SK-N-SH treated with all-trans-retinoic acid at 6 μM for 48 hours (cell line): ENCODE measurements around the gene CLEC17A.
"Not testable (repeated sequence)": the region's sequence is repeated elsewhere in the genome, so short reads cannot be mapped to it uniquely, and the experiment has no call there.

Source experiments
- ATAC-seq: fragments of 200-7000 bp; cut with Tn5 transposase; 3 replicates; pipeline ENCODE4 v1.9.1; 2020; ENCODE audit warnings: mild to moderate bottlenecking, moderate library complexity
- ARNTL ChIP-seq: fragments of 450-650 bp; formaldehyde crosslinking; IDR thresholded peaks from 2 replicates; pipeline ENCODE4 v1.5.0; 2020; ENCODE audit warnings: low read depth, mild to moderate bottlenecking, moderate library complexity, borderline replicate concordance
- BACH2 ChIP-seq: fragments of 250-450 bp; sonication (Bioruptor Pico); IDR thresholded peaks from 2 replicates; pipeline ENCODE4 v1.9.0; 2021; ENCODE audit warnings: mild to moderate bottlenecking, borderline replicate concordance
- CSDC2 ChIP-seq: fragments of 250-450 bp; sonication (Bioruptor Pico); IDR thresholded peaks from 2 replicates; pipeline ENCODE4 v1.5.0; 2020; ENCODE audit warnings: mild to moderate bottlenecking, moderate library complexity
- ESRRG ChIP-seq: fragments of 250-450 bp; sonication (Bioruptor Pico); IDR thresholded peaks from 2 replicates; pipeline ENCODE4 v1.6.1; 2021; ENCODE audit warnings: mild to moderate bottlenecking
- ISL1 ChIP-seq: fragments of 250-450 bp; sonication (Bioruptor Pico); IDR thresholded peaks from 2 replicates; pipeline ENCODE4 v2.1.2; 2022; ENCODE audit warnings: mild to moderate bottlenecking, moderate library complexity
- OSR1 ChIP-seq: fragments of 250-450 bp; sonication (Bioruptor Pico); IDR thresholded peaks from 2 replicates; pipeline ENCODE4 v1.8.0; 2022; ENCODE audit warnings: moderate library complexity, mild to moderate bottlenecking, inconsistent platforms
- PPARA ChIP-seq: fragments of 250-450 bp; sonication (Bioruptor Pico); IDR thresholded peaks from 2 replicates; pipeline ENCODE4 v1.5.0; 2020; ENCODE audit warnings: mild to moderate bottlenecking, borderline replicate concordance
- RARB ChIP-seq: fragments of 250-450 bp; sonication (Bioruptor Pico); IDR thresholded peaks from 2 replicates; pipeline ENCODE4 v1.8.0; 2021; ENCODE audit warnings: mild to moderate bottlenecking, moderate library complexity
- SNAI2 ChIP-seq: fragments of 250-450 bp; sonication (Bioruptor Pico); IDR thresholded peaks from 2 replicates; pipeline ENCODE4 v1.5.0; 2020; ENCODE audit warnings: mild to moderate bottlenecking, moderate library complexity
- TCF4 ChIP-seq: fragments of 250-450 bp; sonication (Bioruptor Pico); IDR thresholded peaks from 2 replicates; pipeline ENCODE4 v1.8.0; 2021; ENCODE audit warnings: mild to moderate bottlenecking, moderate library complexity, borderline replicate concordance
- TOX ChIP-seq: fragments of 250-450 bp; sonication (Bioruptor Pico); IDR thresholded peaks from 2 replicates; pipeline ENCODE4 v1.8.0; 2021; ENCODE audit warnings: mild to moderate bottlenecking, moderate library complexity, borderline replicate concordance
- ZFP3 ChIP-seq: fragments of 250-450 bp; sonication (Bioruptor Pico); IDR thresholded peaks from 2 replicates; pipeline ENCODE4 v1.5.0; 2020; ENCODE audit warnings: mild to moderate bottlenecking, moderate library complexity
- ZNF565 ChIP-seq: fragments of 450-650 bp; formaldehyde crosslinking; conservative IDR thresholded peaks from 2 replicates; pipeline ENCODE4 v1.5.0; 2020; ENCODE audit warnings: low read depth, mild to moderate bottlenecking, moderate library complexity
- ZNF8 ChIP-seq: fragments of 450-650 bp; formaldehyde crosslinking; IDR thresholded peaks from 2 replicates; pipeline ENCODE4 v1.5.0; 2020; ENCODE audit warnings: mild to moderate bottlenecking, moderate library complexity
- TF ChIP-seq, protein P1 (sequence below): fragments of 250-450 bp; sonication (Bioruptor Pico); IDR thresholded peaks from 2 replicates; pipeline ENCODE4 v1.8.0; 2021; ENCODE audit warnings: low read depth, mild to moderate bottlenecking, moderate library complexity, borderline replicate concordance
- TF ChIP-seq, protein P2 (sequence below): fragments of 250-450 bp; sonication (Bioruptor Pico); IDR thresholded peaks from 2 replicates; pipeline ENCODE4 v1.8.0; 2020; ENCODE audit warnings: mild to moderate bottlenecking, moderate library complexity, borderline replicate concordance
- TF ChIP-seq, protein P3 (sequence below): fragments of 250-450 bp; sonication (Bioruptor Pico); IDR thresholded peaks from 2 replicates; pipeline ENCODE4 v1.5.1; 2021; ENCODE audit warnings: mild to moderate bottlenecking, moderate library complexity
- TF ChIP-seq, protein P4 (sequence below): fragments of 250-450 bp; sonication (Bioruptor Pico); IDR thresholded peaks from 2 replicates; pipeline ENCODE4 v1.5.0; 2020; ENCODE audit warnings: mild to moderate bottlenecking, moderate library complexity
- TF ChIP-seq, protein P5 (sequence below): fragments of 250-450 bp; sonication (Bioruptor Pico); IDR thresholded peaks from 2 replicates; pipeline ENCODE4 v1.5.1; 2020; ENCODE audit warnings: low read depth, mild to moderate bottlenecking, moderate library complexity

The CLEC17A gene

DNA sequence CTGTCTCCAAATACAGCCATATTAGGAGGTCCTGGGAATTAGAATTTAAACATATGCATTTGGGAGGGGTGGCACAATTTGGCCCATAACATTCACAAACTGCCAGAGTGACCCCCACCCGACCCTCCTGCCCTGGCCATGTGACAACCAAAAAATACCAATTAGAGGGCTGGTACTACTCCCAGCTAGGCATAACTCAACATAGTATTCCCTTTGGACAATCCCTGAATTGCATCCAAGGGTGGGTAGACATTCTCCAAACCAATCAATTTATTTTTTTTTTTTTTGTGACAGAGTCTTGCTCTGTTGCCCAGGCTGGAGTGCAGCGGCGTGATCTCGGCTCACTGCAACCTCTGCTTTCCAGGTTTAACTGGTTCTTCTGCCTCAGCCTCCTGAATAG, 29.8 kb downstream of the CLEC17A start:
- TF ChIP-seq ZFP3 (CRISPR knock-in tag) = no peak
- TF ChIP-seq ARNTL (CRISPR knock-in tag) = no peak
- no peak for TF ChIP-seq TCF4
- no peak for TF ChIP-seq BACH2 (CRISPR knock-in tag)
- TF ChIP-seq, protein P1, sequence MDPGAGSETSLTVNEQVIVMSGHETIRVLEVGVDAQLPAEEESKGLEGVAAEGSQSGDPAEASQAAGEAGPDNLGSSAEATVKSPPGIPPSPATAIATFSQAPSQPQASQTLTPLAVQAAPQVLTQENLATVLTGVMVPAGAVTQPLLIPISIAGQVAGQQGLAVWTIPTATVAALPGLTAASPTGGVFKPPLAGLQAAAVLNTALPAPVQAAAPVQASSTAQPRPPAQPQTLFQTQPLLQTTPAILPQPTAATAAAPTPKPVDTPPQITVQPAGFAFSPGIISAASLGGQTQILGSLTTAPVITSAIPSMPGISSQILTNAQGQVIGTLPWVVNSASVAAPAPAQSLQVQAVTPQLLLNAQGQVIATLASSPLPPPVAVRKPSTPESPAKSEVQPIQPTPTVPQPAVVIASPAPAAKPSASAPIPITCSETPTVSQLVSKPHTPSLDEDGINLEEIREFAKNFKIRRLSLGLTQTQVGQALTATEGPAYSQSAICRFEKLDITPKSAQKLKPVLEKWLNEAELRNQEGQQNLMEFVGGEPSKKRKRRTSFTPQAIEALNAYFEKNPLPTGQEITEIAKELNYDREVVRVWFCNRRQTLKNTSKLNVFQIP (CRISPR knock-in tag) = no peak
- TF ChIP-seq TOX (CRISPR knock-in tag) = no peak
- TF ChIP-seq ZNF565 (CRISPR knock-in tag) = no peak
- TF ChIP-seq, protein P2, sequence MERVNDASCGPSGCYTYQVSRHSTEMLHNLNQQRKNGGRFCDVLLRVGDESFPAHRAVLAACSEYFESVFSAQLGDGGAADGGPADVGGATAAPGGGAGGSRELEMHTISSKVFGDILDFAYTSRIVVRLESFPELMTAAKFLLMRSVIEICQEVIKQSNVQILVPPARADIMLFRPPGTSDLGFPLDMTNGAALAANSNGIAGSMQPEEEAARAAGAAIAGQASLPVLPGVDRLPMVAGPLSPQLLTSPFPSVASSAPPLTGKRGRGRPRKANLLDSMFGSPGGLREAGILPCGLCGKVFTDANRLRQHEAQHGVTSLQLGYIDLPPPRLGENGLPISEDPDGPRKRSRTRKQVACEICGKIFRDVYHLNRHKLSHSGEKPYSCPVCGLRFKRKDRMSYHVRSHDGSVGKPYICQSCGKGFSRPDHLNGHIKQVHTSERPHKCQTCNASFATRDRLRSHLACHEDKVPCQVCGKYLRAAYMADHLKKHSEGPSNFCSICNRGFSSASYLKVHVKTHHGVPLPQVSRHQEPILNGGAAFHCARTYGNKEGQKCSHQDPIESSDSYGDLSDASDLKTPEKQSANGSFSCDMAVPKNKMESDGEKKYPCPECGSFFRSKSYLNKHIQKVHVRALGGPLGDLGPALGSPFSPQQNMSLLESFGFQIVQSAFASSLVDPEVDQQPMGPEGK (CRISPR knock-in tag) = no peak
- TF ChIP-seq, protein P3, sequence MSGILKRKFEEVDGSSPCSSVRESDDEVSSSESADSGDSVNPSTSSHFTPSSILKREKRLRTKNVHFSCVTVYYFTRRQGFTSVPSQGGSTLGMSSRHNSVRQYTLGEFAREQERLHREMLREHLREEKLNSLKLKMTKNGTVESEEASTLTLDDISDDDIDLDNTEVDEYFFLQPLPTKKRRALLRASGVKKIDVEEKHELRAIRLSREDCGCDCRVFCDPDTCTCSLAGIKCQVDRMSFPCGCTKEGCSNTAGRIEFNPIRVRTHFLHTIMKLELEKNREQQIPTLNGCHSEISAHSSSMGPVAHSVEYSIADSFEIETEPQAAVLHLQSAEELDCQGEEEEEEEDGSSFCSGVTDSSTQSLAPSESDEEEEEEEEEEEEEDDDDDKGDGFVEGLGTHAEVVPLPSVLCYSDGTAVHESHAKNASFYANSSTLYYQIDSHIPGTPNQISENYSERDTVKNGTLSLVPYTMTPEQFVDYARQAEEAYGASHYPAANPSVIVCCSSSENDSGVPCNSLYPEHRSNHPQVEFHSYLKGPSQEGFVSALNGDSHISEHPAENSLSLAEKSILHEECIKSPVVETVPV (CRISPR knock-in tag) = no peak
- no peak for TF ChIP-seq ISL1
- TF ChIP-seq, protein P4, sequence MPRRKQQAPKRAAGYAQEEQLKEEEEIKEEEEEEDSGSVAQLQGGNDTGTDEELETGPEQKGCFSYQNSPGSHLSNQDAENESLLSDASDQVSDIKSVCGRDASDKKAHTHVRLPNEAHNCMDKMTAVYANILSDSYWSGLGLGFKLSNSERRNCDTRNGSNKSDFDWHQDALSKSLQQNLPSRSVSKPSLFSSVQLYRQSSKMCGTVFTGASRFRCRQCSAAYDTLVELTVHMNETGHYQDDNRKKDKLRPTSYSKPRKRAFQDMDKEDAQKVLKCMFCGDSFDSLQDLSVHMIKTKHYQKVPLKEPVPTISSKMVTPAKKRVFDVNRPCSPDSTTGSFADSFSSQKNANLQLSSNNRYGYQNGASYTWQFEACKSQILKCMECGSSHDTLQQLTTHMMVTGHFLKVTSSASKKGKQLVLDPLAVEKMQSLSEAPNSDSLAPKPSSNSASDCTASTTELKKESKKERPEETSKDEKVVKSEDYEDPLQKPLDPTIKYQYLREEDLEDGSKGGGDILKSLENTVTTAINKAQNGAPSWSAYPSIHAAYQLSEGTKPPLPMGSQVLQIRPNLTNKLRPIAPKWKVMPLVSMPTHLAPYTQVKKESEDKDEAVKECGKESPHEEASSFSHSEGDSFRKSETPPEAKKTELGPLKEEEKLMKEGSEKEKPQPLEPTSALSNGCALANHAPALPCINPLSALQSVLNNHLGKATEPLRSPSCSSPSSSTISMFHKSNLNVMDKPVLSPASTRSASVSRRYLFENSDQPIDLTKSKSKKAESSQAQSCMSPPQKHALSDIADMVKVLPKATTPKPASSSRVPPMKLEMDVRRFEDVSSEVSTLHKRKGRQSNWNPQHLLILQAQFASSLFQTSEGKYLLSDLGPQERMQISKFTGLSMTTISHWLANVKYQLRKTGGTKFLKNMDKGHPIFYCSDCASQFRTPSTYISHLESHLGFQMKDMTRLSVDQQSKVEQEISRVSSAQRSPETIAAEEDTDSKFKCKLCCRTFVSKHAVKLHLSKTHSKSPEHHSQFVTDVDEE (CRISPR knock-in tag) = no peak
- no peak for TF ChIP-seq CSDC2 (CRISPR knock-in tag)
- no peak for TF ChIP-seq RARB
- no peak for TF ChIP-seq ZNF8 (CRISPR knock-in tag)
- TF ChIP-seq OSR1 = no peak
- TF ChIP-seq, protein P5, sequence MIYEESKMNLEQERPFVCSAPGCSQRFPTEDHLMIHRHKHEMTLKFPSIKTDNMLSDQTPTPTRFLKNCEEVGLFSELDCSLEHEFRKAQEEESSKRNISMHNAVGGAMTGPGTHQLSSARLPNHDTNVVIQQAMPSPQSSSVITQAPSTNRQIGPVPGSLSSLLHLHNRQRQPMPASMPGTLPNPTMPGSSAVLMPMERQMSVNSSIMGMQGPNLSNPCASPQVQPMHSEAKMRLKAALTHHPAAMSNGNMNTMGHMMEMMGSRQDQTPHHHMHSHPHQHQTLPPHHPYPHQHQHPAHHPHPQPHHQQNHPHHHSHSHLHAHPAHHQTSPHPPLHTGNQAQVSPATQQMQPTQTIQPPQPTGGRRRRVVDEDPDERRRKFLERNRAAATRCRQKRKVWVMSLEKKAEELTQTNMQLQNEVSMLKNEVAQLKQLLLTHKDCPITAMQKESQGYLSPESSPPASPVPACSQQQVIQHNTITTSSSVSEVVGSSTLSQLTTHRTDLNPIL (CRISPR knock-in tag) = no peak
- ATAC-seq = no peak

DNA sequence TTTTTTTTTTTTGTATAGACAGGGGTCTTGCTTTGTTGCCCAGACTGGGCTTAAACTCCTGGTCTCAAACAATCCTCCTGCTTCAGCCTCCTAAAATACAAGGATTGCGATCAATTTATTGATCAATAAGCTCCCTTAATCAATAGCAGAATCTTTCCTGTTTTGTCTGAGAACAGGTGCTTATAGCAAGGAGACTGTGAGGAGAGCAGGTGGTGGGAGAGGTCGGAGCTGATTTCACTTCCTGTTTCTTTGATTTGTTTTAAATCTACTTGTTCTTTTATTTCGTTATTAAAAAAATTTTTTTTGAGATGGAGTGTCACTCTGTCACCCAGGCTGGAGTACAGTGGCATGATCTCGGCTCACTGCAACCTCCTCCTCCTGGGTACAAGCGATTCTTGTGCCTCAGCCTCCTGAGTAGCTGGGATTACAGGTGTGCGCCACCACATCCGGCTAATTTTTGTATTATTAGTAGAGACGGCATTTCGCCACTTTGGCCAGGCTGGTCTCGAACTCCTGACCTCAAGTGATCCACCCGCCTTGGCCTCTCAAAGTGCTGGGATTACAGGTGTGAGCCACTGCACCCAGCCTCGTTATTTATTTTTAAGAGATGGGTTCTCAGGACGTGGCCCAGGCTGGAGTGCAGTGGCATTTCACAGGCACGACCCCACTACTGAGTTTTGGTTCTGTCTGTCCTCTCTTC, 30.7 kb downstream of the CLEC17A start:
- not testable (repeated sequence) for ATAC-seq

DNA sequence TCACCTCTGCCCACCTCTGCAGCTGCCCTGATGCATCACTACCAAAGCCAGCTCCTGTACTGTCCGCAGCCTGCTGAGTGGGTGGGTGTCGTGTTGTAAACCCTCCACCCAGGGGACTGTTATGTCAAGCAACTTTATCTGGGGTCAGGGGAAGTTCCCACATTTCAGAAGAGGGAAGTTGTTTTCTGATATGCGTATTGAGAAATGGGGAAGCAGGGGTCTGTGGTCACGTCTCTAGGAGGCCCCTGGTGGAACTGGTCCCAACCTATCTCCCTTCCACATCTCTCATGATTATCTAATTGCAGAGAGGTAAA, 31.2 kb downstream of the CLEC17A start:
- no peak for ATAC-seq
- TF ChIP-seq, protein P4 (CRISPR knock-in tag) = no peak
- TF ChIP-seq ARNTL (CRISPR knock-in tag) (no peak), PPARA (no peak), CSDC2 (CRISPR knock-in tag) (no peak), ZNF565 (CRISPR knock-in tag) (no peak), OSR1 (no peak), ZFP3 (CRISPR knock-in tag) (no peak), ESRRG (CRISPR knock-in tag) (no peak), SNAI2 (CRISPR knock-in tag) (no peak), TCF4 (no peak)
- TF ChIP-seq, protein P5 (CRISPR knock-in tag) = no peak
- TF ChIP-seq, protein P2 (CRISPR knock-in tag) = no peak
- TF ChIP-seq, protein P3 (CRISPR knock-in tag) = no peak
